CD4-positive, alpha-beta T cell treated with Interleukin-6 at 100 ng/mL for 8 hours (primary cell): ENCODE results near the gene ZDHHC22.
A peak's percentile ranks its signal among the peaks of the same experiment; 100 is the strongest.
"Not testable (repeated sequence)": the region's sequence is repeated elsewhere in the genome, so short reads cannot be mapped to it uniquely, and the experiment has no call there.

Source experiments
- DNase-seq: peaks from one replicate; pipeline ENCODE4 v3.0.0-alpha.2; 2020; ENCODE audit warnings: mixed read lengths, low spot score

ZDHHC22 gene

DNA sequence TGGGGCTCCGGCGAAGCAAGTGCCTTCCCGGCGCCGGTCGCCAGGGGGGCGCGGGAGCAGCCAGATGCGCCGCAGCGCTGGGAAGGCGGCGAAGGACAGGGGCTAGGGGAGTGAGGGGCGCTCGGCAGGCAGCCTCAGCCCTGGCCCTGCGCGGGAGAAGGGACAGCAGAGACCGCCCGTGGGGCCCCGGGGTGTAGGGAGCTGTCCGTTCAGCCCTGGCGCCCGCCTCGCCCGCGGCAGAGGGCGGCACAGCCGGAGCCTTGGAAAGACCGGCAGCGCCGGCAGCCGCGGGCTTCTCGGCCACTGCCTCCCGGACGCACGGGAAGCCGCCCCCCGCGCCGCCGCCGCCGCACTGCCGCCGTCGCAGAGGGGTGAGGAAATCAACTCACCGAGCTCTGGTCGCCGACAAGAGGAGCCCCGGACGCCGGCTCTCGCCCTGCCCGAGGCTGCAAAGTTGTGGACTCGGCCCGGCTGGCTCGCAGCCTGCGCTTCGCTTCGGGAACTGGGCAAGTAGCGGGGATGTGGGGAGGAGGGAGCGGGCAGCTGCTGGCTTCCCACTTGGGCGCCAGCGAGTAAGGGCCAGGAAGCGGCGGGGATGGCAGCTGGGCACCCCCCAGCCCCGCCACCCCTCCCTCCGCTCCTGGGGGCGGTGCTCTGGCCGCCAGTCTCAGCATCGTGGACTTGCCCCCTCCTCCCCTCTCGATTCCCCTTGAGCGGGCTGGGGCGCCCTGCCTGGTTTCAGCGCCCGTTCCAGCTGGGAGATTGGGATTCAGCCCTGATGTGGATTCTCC is at the start of gene ZDHHC22:
ZDHHC22 (minus strand) TSS at position 578 of the 791 bp plus-strand sequence. CDS start 2,053 bp downstream, outside the sequence.
- no peak for DNase-seq

GRCh38 chr14:77190977-77191376 is 49.4 kb upstream of the ZDHHC22 start:
- no peak for DNase-seq

GRCh38 chr14:77189479-77189878 is 47.9 kb upstream of the ZDHHC22 start:
- DNase-seq = no peak

DNA sequence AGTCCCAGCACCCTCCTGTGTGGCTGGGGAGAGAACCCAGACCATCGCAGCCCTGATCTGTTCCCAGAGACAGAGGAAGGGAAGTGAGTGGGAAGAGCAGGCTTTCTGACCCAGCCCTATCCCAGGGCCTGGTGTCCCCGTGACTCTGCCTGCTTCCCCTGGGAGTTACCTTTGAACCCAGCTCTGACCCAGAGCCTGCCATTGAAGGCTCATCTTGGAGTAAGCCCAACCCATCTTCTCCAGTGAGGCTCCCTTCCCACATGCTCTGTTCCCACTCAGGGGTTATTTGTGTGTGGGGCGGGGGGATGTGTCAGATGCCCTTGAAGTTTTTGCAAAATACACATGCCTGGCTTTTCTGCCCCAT is 46.0 kb upstream of the ZDHHC22 start:
- no peak for DNase-seq

- DNase-seq = no peak
These were observed 45.5 kb upstream of the ZDHHC22 start for GRCh38 chr14:77186911-77187648.

DNA sequence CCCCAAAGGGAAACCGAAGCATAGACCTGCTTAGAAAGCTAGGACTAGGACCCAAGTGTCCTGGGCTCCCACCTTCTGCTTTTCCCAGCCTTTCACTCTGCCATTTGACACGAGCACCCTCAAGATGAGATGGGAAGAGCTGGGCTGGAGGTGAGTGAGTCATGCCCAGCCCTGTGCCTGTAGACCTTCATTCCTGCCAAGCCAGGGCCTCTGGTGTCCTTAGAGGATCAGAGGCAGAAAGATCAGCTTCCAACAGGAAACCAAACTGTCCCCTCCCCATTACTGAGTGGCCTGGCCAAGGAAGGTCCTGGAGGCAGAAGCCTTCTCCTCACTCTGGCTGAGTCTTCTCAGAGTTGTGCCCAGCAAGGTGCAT is 43.5 kb upstream of the ZDHHC22 start:
- DNase-seq = no peak

DNA sequence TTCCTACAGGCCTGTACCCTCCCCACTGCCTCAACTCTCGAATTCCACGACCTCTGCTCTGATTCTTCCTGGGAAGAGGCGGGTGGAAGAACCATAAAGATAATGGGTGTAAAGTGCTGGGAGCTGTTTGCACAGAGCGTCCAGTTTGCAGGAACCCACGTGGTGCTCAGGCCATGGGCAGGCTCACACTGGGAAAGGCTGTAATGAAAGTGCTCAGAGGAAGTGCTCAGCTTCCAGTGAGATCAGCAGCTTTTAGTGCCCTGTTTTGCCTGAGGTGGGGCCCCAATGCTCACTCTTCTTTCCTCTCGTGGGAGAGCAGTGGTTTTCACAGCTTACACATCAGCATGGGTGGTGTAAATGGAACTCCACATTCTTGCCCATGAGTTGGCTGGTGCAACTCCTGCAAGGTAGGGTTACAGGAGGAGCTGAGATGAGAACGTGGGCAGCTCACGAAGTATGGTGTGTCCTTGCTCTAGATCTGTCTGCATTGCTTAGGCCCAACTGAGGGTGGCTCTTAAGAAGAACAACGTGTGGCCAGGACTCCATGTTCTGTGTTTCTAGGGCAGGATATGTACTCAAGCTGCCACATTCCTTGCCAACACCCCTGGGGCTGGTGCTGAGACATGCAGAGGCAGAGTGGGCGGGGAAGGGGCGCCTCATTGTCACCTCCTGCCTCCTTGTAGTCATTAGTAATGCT is 43.0 kb upstream of the ZDHHC22 start:
- DNase-seq = no peak

DNA sequence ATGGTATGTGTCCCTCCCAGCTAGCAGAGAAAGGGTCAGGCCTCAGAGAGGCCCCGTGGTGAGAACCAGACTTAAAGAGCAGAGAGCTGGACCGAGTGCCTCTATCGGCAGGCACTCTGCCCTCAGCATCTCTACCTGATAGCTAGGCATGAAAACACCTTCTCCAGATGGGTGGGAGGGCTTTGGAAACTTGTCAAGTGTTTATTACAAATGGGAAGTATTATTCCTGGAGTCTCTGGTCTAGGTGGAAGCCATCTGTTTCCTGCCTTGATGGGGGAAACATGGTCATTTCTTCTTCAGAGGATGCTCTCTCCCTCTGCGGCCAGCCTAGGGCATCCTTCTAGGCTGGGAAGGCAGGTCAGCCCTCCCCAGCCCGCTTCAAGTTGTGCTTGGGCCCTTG is 42.3 kb upstream of the ZDHHC22 start:
- DNase-seq = no peak

DNA sequence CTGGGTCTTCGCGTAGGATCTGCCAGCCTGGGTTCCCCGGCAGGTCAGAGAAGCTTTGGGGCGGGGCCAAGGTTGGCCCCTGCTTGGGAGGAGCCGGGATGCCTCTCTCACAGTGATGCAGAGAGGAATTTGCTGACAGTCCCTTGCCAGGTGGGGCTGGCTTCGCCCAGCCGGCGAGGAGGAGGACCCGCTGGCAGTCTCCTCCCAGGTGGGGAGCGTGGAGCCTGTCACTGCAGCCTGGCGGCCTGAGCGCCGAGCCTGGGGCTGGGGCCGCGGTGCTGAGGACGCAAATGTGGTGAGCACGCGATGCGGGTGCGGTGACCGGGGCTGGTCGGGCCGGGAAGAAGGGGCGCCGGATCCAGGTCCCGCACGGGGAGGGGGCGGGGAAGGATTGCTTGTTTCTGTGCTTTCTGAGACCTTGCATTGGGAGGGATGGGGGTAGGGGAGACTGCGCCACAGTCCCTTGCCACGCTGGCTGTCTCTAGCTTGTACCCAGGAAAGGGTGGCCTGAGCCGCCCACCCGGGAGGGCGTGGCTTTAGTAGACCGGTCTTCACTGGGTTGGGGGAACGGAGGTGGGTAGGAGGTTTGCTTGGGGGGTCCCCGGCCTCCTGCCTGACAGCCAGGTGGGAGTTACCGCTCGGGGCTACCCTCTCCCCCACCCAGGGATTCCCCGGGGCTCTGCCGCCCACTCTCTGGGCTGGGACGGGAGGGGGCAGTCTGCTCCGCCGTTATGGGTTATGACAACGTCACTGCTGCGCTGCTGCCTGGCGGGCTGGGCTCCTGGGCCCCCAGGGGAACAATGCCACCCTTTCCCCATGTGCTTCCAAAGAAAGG is 40.2 kb upstream of the ZDHHC22 start, which contains the start of gene TMEM63C:
TMEM63C (plus strand) TSS at position 196 of the 835 bp plus-strand sequence. CDS start 37,016 bp downstream, outside the sequence.
- peak; percentile 55 for DNase-seq

DNA sequence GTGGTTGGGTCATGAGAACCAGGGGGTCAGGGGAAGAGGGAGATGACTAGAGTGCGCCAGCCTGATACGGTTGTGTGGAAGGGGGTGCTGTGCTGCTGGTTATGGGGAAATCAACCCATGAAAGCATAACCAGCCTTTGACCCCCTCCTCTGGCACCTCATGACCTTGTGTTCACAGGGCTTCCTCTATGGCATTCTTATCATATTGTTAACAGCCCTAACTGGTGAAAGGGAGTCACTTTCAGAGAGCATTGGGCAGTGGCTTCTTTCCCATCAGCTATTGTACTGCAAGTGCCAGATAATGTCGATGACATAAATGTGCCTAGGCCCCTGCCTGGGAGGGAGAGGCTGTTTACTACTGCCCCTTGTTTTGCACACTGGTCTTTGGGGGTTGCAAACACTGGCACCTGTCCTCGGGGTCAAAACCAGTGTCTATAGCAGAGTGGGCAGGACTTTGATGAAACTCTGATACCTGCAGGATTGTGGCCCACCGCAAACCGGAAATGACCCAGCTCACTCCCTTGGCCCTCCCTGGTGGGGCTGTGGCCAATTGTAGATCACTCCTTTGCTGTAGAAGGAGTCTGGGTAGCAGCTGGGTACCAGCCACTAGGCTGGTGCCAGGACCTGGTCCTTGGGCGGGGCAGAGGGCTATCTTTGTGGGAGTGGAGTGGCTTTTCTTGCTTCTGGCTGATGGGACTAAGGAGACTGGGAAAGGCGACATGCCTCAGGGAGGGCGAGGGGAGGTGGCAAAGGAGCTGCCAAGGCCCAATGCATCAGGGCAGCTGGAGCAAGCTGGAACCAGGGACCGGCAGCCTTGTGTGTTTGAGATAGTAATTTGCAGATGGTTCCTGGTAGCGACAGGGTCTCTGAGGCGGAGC is 39.4 kb upstream of the ZDHHC22 start:
- no peak for DNase-seq

GRCh38 chr14:77178656-77179055 is 37.1 kb upstream of the ZDHHC22 start:
- no peak for DNase-seq

DNA sequence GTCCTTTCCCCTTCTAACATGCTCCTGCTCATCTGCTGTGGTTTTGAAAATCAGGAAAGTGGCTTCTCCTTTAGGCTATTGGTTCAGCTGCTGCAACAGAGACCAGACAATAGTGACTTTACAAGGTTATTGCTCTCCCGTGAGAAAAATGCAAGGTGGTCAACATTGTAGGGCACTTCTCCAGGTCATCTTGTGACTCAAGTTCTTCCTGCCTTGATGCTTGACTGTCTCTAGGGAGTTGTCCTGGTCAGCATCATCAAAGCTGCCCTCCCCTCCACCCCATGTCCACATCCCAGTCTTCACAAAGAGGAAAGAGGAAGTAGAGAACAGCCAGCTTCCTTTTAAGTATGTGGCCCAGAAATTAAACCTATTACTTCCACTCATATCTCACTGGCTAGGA is 36.1 kb upstream of the ZDHHC22 start:
- DNase-seq = no peak

DNA sequence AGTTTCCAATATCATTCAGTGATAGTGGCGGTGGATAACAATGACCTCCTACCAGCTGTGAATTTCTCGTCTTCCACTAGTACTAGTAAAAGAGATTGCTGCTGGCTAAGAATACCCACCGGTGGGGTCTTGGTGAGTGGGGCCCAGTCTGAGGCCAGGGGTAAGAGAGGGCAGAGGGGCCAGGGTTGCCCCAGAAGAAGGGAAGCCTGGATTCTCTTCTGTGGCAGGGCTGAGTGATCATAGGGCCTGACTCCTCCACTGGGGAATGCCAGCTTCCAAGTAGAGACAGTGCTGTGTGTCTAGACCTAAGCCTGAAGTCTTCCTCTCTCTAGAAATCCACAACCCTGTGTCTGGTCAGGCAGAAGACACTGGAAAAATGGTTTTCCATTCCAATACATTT is 34.3 kb upstream of the ZDHHC22 start:
- no peak for DNase-seq

GRCh38 chr14:77173911-77174617 is 32.5 kb upstream of the ZDHHC22 start:
- not testable (repeated sequence) for DNase-seq

GRCh38 chr14:77172916-77173315 is 31.3 kb upstream of the ZDHHC22 start:
- no peak for DNase-seq

DNA sequence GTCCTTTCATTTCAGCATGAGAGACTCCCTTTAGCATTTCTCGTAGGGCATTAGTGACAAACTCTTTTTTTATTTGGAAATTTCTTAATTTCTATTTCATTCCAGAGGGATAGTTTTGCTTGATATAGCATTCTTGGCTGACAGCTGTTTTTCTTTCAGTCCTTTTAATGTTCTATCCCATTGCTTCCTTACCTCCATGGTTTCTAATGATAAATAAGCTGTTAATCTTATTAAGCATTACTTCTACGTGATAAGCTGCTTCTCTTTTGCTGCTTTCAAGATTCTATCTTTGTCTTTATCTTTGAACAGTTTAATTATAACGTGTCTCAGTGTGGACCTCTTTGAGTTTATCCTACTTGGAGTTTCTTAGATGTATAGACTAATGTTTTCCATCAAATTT is 28.5 kb upstream of the ZDHHC22 start:
- DNase-seq = no peak

GRCh38 chr14:77161011-77161410 is 19.4 kb upstream of the ZDHHC22 start:
- no peak for DNase-seq

DNA sequence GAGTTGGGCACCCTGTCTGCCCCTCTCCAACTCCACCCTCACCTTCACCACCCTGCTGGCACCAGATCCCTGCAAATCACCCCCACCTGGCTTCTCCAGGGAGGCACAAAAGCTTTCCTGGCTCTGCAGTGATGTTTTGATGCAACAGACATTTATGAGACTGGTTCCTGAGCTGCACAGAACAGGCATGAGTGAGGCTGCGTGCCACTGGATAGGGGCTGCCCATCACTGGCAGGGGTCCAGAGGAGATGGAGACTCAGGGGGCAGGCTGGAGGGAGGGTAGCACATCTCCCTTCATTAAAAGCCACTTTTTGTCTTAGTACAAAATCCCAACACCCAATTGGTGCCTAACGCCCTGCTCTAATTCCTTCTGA is 17.3 kb upstream of the ZDHHC22 start:
- DNase-seq = no peak

DNA sequence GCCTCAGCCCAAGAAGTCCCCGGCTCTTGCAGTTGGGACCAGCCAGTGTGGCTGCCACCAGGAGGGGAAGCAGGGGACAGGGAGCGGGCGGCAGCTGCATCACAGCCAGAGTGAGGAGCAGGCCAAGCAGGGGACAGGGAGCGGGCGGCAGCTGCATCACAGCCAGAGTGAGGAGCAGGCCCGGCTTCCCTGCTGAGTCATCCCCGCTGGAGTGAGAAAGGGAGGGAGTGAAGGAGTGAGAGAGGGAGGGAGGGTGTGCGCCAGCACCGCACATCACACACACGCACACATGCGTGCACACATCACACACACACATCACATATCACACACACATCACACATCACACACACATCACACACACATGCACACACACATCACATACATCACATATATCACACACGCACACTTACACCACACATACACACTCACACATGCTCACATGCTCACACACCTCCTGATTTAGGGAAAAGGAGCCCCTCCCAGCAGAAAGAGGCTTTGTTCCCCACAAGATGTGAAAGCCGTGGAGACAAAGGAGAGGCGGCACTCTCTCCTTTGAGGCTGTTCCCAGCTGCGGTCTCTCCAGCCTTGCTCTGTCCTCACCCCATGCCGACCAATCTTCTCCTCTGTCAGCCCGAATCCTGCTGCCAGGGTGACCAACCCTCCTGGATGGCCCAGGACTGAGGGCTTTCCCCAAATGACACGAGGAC is 16.7 kb upstream of the ZDHHC22 start:
- no peak for DNase-seq

DNA sequence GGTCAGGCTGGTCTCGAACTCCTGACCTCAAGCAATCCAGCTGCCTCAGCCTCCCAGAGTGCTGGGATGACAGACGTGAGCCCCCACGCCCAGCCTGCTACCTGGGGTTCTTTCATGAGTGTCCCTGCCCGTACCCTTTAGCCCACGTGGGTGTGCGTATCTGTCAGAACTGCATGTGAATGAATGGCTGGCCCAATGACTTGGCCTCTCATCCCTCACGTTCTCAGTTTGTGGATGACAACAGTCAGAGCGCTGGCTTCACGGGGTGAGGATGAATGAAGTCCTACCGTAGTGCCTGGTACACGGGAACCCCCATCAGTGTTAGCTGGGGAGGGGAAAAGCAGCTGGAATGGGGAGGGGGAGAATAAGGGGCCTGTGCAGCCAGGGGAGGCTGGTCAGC is 16.1 kb upstream of the ZDHHC22 start:
- no peak for DNase-seq
